Left renal cortex interstitium (tissue), 4 donors: ENCODE results near the gene LRRC63. TPM values are rescaled to one million over a fixed set of nuclear protein-coding genes. Genes with fewer than 3 reads are reported as not detected.
A peak's percentile ranks its signal among the peaks of the same experiment; 100 is the strongest.

Source experiments
- DNase-seq, 4 donors: peaks; one replicate each; pipeline ENCODE4 v3.0.0-alpha.2; 2013; ENCODE audit warnings: low read depth in 4 of 4, low spot score in 2 of 4, missing footprints in 1 of 4
- polyA plus RNA-seq, 4 donors: library from polyadenylated mRNA; unstranded; fragments of 120-200 nt; gene quantifications; one replicate each; pipeline ENCODE4 v1.2.1, GENCODE V29; 2013; ENCODE audit not compliant: insufficient read length in 4 of 4

The LRRC63 gene
- polyA plus RNA-seq, 4 donors: 0.16 to 0.24 (median 0.18) TPM; not detected in 1

GRCh38 chr13:46303742-46304385 is 92.1 kb downstream of the LRRC63 start:
- DNase-seq: no peak

- DNase-seq: no peak
These were observed 92.8 kb downstream of the LRRC63 start for GRCh38 chr13:46304546-46304945.

- no peak for DNase-seq
These were observed 95.8 kb downstream of the LRRC63 start for GRCh38 chr13:46307554-46307953.

- no peak for DNase-seq
These were observed 98.3 kb downstream of the LRRC63 start for GRCh38 chr13:46310066-46310465.

GRCh38 chr13:46311217-46311616 is 99.5 kb downstream of the LRRC63 start:
- no peak for DNase-seq

DNA sequence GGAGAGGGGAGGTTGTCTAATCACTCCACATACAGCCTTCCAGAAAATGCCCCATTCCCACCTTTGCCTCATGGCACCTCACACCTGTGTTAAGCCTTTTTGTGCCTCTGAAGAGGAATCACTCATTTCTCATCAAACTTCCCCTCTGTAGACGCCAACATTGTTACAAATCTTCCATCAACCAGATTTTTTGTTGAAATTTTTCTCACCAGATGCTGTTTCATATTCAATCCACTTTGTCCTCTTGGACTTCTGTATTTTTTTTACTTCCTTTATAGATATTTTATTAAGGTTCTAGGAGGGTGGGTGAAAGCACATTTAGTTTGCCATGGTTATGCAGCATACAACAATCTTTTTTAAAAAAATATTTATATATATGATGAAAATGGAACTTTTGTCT is 101.3 kb downstream of the LRRC63 start:
- DNase-seq: no peak

- no peak for DNase-seq
These were observed 101.9 kb downstream of the LRRC63 start for GRCh38 chr13:46313432-46314257.

GRCh38 chr13:46314587-46314986 is 102.9 kb downstream of the LRRC63 start:
- DNase-seq: no peak

- DNase-seq: no peak
These were observed 103.3 kb downstream of the LRRC63 start for GRCh38 chr13:46315036-46315435.

GRCh38 chr13:46315491-46316075 is 103.9 kb downstream of the LRRC63 start:
- DNase-seq: no peak

- no peak for DNase-seq
These were observed 105.4 kb downstream of the LRRC63 start for GRCh38 chr13:46317120-46317519.

DNA sequence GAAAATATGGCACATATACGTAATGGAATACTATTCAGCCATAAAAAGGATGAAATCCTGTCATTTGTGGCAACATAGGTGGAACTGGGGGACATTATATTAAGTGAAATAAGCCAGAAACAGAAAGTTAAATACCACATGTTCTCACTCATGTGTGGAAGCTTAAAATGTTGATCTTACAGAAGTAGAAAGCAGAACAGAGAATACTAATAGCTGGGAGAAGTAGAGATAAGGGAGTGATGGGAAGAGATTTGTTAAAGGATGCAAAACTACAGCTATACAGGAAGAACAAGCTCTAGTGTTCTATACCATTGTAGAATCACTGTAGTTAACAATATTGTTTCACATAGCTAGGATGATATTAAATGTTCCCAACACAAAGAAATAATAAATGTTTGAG is 107.3 kb downstream of the LRRC63 start:
- no peak for DNase-seq

DNA sequence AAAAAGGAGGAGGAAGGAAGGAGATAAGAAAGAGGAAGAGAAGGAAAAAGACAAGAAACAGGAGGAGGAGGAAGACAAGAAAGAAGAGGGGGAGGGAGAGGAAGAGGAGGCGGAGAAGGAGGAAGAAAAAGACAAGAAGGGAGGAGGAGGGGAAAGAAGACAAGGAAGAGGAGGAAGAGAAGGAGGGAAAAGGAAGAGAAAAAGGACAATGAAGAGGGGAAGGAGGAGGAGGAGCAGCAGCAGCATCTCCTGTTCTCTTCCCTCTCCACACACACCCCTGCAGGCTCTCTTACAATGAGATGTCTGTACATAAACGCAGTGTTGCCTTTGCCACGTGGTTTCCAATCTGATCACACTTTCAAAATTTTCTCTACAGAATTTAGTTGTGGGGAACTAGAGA is 108.7 kb downstream of the LRRC63 start:
- no peak for DNase-seq

DNA sequence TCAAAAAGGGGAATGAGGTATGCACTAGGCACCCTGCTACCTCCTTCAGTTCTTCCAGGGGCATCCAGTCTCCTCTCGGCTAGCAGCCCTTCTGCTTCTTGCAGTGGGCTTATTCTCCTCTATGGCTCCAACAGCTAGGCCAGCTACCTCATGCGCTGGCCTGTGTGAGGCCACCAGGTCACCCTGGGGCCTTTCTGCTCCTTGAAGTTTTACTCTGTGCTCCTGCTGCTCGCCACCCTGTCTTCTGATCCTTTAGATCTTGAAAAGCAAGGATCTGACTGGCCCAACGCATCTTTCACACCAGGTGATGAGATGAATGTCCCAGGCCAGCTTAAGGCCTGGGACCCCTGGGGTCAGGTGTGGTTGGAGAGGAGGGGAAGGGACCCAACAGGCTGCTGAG is 109.1 kb downstream of the LRRC63 start:
- no peak for DNase-seq

GRCh38 chr13:46321494-46322225 is 109.9 kb downstream of the LRRC63 start:
- peak; percentile 23 to 33 (median 26) for DNase-seq

DNA sequence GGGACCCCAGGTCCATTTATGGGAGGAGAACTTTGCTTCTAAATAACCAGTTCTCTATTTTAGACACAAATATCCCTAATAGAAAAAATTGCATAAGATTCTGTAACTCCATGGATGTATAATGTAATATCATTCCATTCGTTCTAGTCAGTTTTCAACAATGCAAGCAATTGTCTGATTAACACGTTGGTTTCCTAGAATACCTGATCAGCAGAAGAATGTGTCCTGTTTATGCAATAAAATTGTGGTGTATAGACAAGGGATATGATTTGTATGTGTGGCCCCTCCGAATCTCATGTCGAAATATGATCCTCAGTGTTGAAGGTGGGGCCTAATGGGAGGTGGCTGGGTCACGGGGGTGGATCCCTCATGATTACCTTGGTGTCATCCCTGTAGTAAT is 113.2 kb downstream of the LRRC63 start:
- no peak for DNase-seq

Other genes with a start within 250 kb of the LRRC63 start
- gene ZC3H13, start 159.2 kb upstream of the LRRC63 start, polyA plus RNA-seq: 10 to 100 TPM; 54.1 to 73.6 (median 69.9) TPM
- 1 to 10 TPM in 1 of 4 donors, under 1 TPM in 3; 0.16 to 1.8 (median 0.20) TPM for gene CPB2, start 106.9 kb upstream of the LRRC63 start, polyA plus RNA-seq
- 10 to 100 TPM in 3 of 4 donors, 1 to 10 TPM in 1; 6.5 to 13.2 (median 10.5) TPM for gene LCP1, start 29.8 kb upstream of the LRRC63 start, polyA plus RNA-seq
- 1 to 10 TPM; 1.9 to 3.5 (median 2.0) TPM for gene RUBCNL, start 175.3 kb downstream of the LRRC63 start, polyA plus RNA-seq